Type B pancreatic cell (in vitro differentiated cells): ENCODE results near the gene XYLT1. TPM values are rescaled to one million over a fixed set of nuclear protein-coding genes. Genes with fewer than 3 reads are reported as not detected.
"Not testable (repeated sequence)": the region's sequence is repeated elsewhere in the genome, so short reads cannot be mapped to it uniquely, and the experiment has no call there.

Experiments used
- DNase-seq: peaks from one replicate; pipeline ENCODE4 v3.0.0; 2021; ENCODE audit warnings: mixed read lengths; ENCODE audit not compliant: unreplicated experiment; ENCODE audit errors: extremely low spot score
- H3K27ac Mint-ChIP-seq: 2 replicates; pipeline ENCODE4 v1.8.0; 2021; ENCODE audit warnings: mild to moderate bottlenecking, mixed read lengths
- H3K27me3 Mint-ChIP-seq: 2 replicates; pipeline ENCODE4 v1.8.0; 2021; ENCODE audit warnings: mixed read lengths
- H3K36me3 Mint-ChIP-seq: 2 replicates; pipeline ENCODE4 v1.8.0; 2021; ENCODE audit warnings: mixed read lengths
- H3K4me1 Mint-ChIP-seq: one replicate; pipeline ENCODE4 v1.8.0; 2021; ENCODE audit warnings: mixed read lengths; ENCODE audit not compliant: unreplicated experiment
- H3K4me3 Mint-ChIP-seq: 2 replicates; pipeline ENCODE4 v1.8.0; 2021; ENCODE audit warnings: mild to moderate bottlenecking, mixed read lengths
- H3K9me3 Mint-ChIP-seq: 2 replicates; pipeline ENCODE4 v1.8.0; 2021; ENCODE audit warnings: mixed read lengths
- CTCF ChIP-seq: fragments of 200-600 bp; sonication (generic); conservative IDR thresholded peaks from 2 replicates; pipeline ENCODE4 v1.5.0; 2021; ENCODE audit warnings: antibody characterized with exemption, mild to moderate bottlenecking
- total RNA-seq: library from RNA; stranded (reverse); gene quantifications from 2 replicates; pipeline ENCODE4 v1.2.1, GENCODE V29; 2021; ENCODE audit warnings: low replicate concordance

XYLT1 gene
- total RNA-seq, 1 donor from 2014 or later, result 14.9 TPM

GRCh38 chr16:17412791-17413190 is 58.0 kb downstream of the XYLT1 start:
- H3K27ac Mint-ChIP-seq, result no peak overlapping the region
- no peaks in the 10 kb centered on the region for H3K27me3 Mint-ChIP-seq
- peaks cover 1% of the 10 kb centered on the region for H3K9me3 Mint-ChIP-seq
- no peak overlapping the region for H3K4me3 Mint-ChIP-seq
- H3K36me3 Mint-ChIP-seq, result peaks cover 1% of the 10 kb centered on the region
- TF ChIP-seq CTCF, result no peak
- peaks cover 18% of the 10 kb centered on the region for H3K4me1 Mint-ChIP-seq
- DNase-seq, result no peak

DNA sequence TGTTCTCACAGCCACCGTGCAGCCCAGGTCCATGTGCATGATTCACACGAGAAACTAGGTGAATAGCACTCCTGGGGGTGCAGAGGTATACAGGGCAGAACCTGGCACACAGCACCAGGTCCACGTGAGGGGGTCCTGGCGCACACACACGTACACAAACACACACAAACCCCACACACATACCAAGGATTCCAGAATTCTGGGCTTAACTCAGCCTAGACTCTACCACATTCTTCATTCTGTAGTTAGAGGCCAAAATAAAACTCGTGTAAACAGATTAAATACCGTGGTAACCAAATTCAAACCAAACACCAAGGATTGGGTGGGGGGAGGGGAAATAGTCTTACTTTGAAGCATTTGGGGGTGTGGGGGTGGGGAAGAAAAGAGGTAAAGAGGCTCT is 58.5 kb downstream of the XYLT1 start:
- Mint-ChIP-seq H3K27me3 (no peaks in the 10 kb centered on the region), H3K4me3 (no peak overlapping the region), H3K4me1 (peaks cover 18% of the 10 kb centered on the region), H3K9me3 (no peaks in the 10 kb centered on the region), H3K36me3 (no peaks in the 10 kb centered on the region), H3K27ac (no peak overlapping the region)
- no peak for TF ChIP-seq CTCF
- DNase-seq, result no peak

GRCh38 chr16:17411263-17411662 is 59.5 kb downstream of the XYLT1 start:
- H3K36me3 Mint-ChIP-seq, result no peaks in the 10 kb centered on the region

DNA sequence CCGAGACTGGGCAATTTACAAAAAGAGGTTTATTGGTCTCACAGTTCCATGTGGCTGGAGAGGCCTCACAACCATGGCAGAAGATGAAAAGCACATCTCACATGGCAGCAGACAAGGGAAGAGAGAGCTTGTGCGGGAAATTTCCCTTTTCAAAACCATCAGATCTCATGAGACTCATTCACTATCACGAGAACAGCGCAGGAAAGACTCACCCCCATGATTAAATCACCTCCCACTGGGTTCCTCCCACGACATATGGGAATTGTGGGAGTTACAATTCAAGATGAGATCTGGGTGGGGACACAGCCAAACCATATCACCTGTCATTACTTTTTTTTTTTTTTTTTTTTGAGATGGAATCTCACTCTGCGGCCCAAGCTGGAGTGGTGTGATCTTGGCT is 60.4 kb downstream of the XYLT1 start:
- not testable (repeated sequence) for DNase-seq, H3K4me1 Mint-ChIP-seq, H3K27ac Mint-ChIP-seq, H3K9me3 Mint-ChIP-seq, H3K36me3 Mint-ChIP-seq, H3K27me3 Mint-ChIP-seq, H3K4me3 Mint-ChIP-seq

More at GRCh38 chr16:17411263-17411662, 59.5 kb downstream of the XYLT1 start:
- Mint-ChIP-seq H3K4me3 (no peak overlapping the region), H3K9me3 (no peaks in the 10 kb centered on the region), H3K4me1 (peaks cover 15% of the 10 kb centered on the region), H3K27me3 (no peaks in the 10 kb centered on the region), H3K27ac (no peak overlapping the region)
- TF ChIP-seq CTCF, result no peak
- no peak for DNase-seq

DNA sequence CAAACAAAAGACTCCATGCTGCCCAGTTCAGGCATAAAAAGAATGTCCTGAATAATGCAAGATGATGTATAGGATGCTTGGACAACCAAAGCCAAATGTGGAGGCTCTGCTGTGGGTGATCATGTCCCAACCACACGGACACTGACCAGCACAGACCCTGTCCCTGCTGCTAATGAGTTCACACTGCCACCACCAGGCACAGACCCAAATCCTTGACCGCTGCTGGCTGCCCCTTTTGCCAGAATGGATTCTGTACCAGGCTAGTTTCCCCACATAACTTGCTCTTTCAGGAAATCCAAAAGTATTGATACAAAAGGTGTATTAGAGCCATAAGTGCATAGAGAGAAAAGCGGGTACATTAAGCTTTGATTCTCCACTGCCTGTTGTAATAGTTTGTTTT is 60.9 kb downstream of the XYLT1 start:
- peaks cover 10% of the 10 kb centered on the region for H3K4me1 Mint-ChIP-seq
- no peak overlapping the region for H3K27ac Mint-ChIP-seq
- H3K4me3 Mint-ChIP-seq, result no peak overlapping the region

DNA sequence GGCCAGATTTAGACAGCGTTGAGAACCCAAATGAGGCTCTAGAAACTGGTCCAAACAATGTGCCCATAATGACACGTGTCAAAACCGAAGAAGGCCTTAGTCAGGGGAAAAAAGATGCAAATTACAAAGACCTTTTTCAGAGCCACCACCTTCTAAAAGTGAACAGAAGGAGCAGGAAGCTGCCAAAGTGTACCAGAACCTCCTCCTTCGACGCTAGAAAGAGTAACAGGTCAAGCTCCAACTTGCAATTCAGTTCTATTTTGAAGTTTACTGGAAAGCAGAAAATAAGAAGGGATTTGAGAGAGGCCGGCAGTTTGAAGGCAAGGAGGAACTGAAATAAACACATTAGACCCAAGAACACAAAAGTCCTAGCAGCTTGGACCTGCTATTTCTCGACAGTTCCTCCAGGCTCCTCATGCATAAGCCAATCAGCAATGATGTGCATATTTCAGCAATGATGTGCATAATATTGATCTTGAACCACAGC is 61.8 kb downstream of the XYLT1 start:
- Mint-ChIP-seq H3K4me3 (no peak overlapping the region), H3K36me3 (no peaks in the 10 kb centered on the region), H3K27ac (no peak overlapping the region), H3K27me3 (no peaks in the 10 kb centered on the region), H3K9me3 (no peaks in the 10 kb centered on the region), H3K4me1 (peaks cover 10% of the 10 kb centered on the region)
- no peak for TF ChIP-seq CTCF
- no peak for DNase-seq

More for the DNA sequence above, 60.9 kb downstream of the XYLT1 start:
- Mint-ChIP-seq H3K36me3 (no peaks in the 10 kb centered on the region), H3K27me3 (no peaks in the 10 kb centered on the region), H3K9me3 (no peaks in the 10 kb centered on the region)
- DNase-seq, result no peak
- TF ChIP-seq CTCF, result no peak
